Left forelimb (tissue), 1 donor: ENCODE results near the gene CYP8B1.
A peak's percentile ranks its signal among the peaks of the same experiment; 100 is the strongest.

Source experiments
- DNase-seq: peaks from one replicate; pipeline ENCODE4 v3.0.0-alpha.2; 2018; ENCODE audit warnings: low spot score

CYP8B1 gene, protein sequence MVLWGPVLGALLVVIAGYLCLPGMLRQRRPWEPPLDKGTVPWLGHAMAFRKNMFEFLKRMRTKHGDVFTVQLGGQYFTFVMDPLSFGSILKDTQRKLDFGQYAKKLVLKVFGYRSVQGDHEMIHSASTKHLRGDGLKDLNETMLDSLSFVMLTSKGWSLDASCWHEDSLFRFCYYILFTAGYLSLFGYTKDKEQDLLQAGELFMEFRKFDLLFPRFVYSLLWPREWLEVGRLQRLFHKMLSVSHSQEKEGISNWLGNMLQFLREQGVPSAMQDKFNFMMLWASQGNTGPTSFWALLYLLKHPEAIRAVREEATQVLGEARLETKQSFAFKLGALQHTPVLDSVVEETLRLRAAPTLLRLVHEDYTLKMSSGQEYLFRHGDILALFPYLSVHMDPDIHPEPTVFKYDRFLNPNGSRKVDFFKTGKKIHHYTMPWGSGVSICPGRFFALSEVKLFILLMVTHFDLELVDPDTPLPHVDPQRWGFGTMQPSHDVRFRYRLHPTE

GRCh38 chr3:42875325-42876151, at the start of gene CYP8B1:
Gene CYP8B1 (minus strand): TSS chr3:42875879. CDS start chr3:42875816, 63 bp downstream.
- no peak for DNase-seq

DNA sequence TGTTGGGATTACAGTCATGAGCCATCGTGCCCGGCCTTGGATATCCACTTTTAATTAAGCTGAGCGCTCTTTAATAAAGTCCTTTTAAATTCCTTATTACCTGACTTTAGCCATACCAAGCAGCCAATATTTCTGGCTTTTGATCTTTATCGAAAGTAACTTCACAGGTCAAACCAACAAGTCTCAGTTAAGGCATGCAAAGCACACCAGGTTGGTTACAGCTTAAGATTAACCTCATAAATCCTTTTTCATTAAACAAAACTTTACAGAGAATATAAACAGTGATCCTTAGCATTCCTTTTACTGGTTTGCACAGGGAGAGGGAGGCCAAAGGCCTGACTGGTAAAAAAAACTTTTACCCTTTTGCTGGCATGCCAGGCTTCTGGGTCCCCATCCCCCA, 47.9 kb upstream of the CYP8B1 start:
- no peak for DNase-seq

DNA sequence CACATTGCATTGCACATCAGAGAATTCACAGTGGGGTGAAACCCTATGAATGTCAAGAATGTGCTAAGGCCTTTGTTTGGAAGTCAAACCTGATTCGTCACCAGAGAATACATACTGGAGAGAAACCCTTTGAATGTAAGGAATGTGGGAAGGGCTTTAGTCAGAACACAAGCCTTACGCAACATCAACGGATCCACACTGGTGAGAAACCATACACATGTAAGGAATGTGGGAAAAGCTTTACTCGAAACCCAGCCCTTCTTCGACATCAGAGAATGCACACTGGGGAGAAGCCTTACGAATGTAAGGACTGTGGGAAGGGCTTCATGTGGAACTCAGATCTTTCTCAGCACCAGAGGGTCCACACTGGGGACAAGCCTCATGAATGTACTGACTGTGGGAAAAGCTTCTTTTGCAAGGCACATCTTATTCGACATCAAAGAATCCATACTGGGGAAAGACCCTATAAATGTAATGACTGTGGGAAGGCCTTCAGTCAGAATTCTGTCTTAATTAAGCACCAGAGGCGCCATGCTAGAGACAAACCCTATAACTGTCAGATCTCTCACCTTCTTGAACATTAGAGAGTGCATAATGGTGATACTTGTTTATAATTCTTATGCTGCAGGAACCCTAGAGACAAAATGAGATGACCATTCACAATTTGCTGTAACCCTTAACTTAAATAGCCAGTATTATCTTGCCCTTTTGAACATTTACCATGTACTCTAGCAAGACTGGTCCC, 39.3 kb upstream of the CYP8B1 start:
- no peak for DNase-seq

- no peak for DNase-seq
Observed at GRCh38 chr3:42911551-42911950, 35.9 kb upstream of the CYP8B1 start.

DNA sequence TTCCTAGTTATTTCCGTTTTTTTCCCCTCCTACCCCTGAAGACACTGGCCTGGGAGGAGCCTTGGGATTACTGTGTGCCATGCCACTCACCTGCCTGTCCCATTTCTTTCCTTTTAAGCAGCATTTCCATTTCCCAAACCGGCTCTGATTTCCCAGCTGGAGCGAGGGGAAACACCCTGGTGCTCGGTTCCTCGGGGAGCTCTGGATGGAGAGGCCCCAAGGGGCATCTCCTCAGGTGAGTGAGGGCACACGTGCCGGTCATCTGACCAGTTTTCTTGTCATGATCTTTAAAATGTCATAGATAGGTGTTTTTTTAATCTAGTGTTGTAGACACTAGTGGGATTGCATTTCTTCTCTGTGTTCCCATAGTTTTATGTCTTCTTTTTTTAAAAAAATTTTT, 33.0 kb upstream of the CYP8B1 start:
- DNase-seq = no peak

DNA sequence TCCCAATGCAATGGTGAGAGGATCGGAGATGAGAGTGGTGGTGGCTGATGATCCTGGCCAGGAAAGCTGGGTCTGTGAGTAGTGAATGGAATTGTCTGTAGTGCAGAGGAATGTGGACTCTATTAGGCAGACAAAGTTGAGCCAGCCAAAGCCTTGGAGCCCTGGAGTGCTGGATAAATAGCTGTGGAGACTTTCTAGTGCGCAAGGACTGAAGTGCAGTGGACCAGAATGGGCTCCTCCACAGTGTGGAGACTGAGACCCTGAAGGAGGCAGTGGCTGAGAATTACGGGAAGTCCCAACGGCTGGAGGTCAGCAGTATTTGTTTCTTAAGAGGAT, 31.1 kb upstream of the CYP8B1 start:
- no peak for DNase-seq

GRCh38 chr3:42906070-42906847, 30.6 kb upstream of the CYP8B1 start, which contains the start of gene ZNF662:
Gene ZNF662 (plus strand): TSS chr3:42906142. CDS start chr3:42908115, 1,973 bp downstream.
- DNase-seq = peak; percentile 83

GRCh38 chr3:42905740-42906069, 30.0 kb upstream of the CYP8B1 start:
- DNase-seq = no peak

DNA sequence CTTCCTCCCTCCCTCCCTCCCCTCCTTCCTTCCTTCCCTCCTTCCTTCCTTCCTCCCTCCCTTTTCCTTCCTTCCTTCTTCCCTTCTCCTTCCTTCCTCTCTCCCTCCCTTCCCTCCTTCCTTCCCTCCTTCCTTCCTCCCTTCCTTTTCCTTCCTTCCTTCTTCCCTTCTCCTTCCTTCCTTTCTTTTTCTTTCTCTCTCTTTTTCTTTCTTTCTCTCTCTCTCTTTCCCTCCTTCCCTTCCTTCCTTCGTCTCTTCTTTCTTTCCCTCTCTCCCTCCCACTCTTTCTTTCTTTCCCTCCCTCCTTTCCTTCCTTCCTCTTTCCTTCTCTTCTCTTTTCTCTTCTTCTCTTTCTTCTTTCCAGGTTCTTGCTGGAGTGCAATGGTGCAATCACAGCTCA, 28.4 kb upstream of the CYP8B1 start:
- no peak for DNase-seq

DNA sequence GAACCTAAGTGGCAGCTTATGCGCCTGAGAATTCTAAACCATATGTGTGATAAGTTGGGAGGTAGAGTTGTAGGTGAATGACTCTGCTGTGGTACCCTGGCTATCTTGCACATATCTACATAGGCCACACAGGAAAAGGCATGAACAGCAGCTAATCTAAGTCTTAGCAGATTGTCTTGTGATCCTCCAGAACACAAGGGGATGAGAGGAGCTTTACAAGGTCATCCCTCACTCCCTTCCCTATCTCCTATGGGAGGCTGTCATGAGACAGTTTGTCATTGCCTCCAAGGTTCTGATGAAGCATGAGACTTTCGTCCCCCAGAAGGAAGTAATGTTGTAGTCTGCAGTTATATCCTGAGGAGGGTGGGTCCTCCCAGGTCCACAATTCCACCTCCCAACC, 26.6 kb upstream of the CYP8B1 start:
- DNase-seq = no peak

DNA sequence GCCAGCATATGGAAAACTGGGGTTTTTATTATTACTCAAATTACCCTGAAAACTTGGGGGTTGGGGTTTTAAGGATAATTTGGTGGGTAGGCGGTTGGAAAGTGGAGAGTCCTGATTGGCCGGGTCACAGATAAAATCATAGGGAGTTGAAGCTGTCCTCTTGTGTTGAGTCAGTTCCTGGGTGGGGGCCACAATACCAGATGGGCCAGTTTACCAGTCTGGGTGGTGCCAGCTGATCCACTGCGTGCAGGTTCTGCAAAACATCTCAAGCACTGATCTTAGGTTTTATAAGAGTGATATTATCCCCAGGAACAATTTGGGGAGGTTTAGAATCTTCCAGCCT, 25.4 kb upstream of the CYP8B1 start:
- DNase-seq = no peak

DNA sequence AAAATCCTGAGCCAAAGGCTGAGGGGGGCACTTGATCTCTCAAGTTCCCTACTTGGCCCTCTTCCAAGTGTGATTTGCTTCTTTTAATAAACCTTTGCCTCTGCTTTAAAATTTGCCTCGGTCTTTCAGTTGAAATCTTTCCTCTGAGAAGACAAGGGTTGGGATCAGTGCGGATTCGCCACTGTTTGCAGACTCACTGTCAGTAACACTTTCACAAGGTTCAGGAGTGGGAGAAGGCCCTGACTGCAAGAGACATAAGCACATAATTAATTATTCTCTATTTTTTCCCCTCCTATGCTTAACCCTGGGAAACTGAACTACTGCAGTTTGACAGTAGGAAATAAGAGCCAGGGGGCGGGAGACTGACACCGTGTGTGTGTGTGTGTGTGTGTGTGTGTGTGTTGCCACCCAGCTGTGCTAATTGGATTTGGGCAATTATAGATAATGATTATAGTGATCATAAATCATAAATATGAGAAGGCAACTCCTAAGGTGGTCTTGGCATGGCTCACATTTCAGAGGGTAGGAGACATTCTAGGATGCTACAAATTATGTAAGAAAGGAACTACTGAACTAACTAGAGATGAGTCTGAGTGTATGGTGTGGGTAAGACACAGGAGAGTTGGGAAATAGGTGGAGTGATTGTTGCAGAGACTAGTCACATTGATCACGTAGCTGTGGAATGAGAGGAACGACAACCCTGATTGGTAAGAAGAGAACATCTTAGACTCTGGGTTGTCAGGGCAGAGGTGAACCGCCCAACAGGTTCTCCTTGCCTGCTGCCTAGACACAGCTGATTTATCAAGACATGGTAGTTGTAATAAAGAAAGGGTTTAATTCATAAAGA, 24.8 kb upstream of the CYP8B1 start:
- DNase-seq = no peak

DNA sequence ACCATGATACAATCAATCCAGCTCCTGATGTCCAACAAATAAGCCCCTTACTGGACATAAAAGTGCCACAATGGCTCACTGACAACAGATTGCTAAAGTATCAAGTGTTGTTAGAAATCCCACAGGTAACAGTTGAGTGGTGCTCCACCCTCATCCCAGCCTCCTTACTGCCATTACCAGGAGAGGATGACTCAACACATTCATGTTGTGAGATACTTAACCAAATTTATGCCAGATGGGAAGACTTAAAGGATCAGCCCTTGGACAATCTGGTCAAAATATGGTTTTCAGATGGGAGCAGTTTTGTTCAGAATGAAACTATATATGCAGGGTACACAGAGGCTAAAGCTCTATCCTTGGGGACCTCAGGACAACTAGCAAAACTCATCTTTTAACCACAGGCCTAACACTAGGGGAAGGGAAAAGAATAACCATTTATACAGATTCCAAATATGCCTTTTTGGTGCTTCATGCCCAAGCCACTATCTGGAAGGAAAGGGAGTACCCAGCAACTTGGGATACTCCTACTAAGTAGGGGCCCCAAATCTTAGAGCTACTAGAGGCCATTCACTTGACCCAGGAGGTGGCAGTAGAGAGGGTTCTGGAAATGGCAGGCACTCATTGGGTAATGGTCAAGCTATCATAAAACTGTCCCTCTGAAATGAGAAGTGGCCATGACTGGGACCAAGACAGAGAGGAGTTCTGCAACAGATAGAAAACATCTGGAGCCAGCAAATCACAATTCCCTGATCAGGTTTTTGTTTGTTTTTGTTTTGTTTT, 23.4 kb upstream of the CYP8B1 start:
- DNase-seq = no peak

DNA sequence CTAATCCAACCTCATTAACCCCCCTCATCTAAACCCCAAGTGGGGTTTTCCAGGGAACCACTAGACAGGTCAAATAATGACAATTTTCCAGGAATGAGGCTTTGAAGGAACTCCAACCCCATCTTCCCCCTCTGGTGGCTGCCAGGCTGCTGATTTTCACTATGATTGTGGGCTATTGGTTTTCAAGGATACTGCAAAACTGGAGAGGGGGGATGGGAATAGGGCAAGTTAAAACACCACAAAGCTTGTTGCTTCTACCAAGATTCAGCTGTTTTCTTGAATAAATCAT, 19.8 kb upstream of the CYP8B1 start:
- DNase-seq = no peak

DNA sequence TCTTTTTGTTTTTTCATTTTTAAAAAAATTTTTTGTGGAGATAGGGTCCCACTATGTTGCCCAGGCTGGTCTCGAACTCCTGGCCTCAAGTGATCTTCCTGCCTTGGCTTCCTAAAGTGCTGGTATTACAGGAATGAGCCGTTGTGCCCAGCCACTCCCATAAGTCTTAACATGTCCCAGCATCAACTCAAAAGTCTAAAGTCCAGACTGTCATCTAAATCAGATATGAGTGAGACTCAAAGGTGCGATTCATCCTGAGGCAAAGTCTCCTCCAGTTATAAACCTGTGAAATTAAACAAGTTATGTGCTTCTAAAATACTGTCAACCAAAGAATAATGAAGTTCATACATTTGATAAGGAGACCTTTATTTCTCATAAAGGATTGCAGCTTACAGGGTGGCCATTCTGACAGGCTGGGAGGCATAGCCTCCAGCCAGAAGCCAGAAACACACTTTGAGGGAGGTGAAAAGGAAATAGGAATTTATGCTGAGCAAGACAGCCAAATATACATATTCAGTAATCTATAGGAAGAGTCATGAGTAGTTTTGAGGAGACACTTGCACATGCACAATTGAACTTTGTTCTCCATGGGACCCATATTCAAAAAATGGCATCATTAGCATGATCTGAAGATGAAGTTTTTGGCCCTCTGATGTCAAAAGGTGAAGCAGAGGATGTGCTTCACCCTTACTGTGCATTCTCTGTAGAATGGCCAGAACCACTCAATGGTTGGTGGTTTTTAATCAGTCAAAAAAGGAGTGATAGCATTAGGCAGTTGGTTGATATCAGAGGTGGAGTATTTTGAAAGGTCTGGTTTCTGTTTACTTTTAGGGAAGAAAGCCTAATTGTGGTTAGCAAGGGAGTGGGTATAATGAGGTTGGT, 19.3 kb upstream of the CYP8B1 start:
- no peak for DNase-seq

DNA sequence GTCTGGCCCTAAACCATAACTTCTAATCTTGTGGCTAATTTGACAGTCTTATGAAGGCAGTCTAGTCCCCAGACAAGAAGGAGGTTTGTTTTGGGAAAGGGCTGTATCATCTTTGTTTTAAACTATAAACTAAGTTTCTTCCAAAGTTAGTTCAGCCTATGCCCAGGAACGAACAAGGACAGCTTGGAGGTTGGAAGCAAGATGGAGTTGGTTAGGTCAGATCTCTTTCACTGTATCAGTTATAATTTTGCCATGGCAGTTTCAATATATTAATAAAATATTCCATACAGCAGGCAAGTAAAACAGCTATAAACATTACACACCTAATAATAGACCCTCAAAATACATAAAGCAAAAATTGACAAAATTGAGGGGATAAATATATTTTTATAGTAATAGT, 17.1 kb upstream of the CYP8B1 start:
- DNase-seq = no peak

DNA sequence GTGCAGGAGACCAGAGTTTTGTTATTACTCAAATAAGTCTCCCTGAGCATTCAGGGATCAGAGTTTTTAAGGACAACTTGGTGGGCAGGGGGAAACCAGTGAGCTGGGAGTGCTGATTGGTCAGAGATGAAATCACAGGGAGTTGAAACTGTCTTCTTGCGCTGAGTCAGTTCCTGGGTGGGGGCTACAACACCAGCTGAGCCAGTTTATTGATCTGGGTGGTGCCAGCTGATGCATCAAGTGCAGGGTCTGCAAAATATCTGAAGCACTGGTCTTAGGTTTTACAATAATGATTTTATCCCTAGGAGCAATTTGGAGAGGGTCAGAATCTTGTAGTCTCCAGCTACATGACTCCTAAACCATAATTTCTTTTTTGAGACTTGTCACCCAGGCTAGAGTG, 16.5 kb upstream of the CYP8B1 start:
- DNase-seq = no peak

- no peak for DNase-seq
Observed at GRCh38 chr3:42891042-42891441, 15.4 kb upstream of the CYP8B1 start.

- DNase-seq = no peak
Observed at GRCh38 chr3:42887084-42887483, 11.4 kb upstream of the CYP8B1 start.
